Liver (tissue), 3 donors: ENCODE results near the gene SOD1.
A peak's percentile ranks its signal among the peaks of the same experiment; 100 is the strongest.

Experiments
- CTCF ChIP-seq: fragments of 150-350 bp; IDR thresholded peaks from 2 replicates; pipeline ENCODE4 v1.5.1; 2017; ENCODE audit warnings: improper control_type of control experiment, low read depth, low read length; ENCODE audit not compliant: missing input control
- EGR1 ChIP-seq, 2 donors: IDR thresholded peaks; 2 replicates each; pipeline ENCODE4 v1.6.1; 2016 to 2018; ENCODE audit warnings: antibody characterized with exemption in 2 of 2, low read depth in 2 of 2
- FOXA1 ChIP-seq: IDR thresholded peaks from 2 replicates; pipeline ENCODE4 v1.6.1; 2016; ENCODE audit warnings: antibody characterized with exemption
- GABPA ChIP-seq, 2 donors: IDR thresholded peaks in 1 of 2; conservative IDR thresholded peaks in 1 of 2; 2 replicates each; pipeline ENCODE4 v1.6.1; 2016; ENCODE audit warnings: antibody characterized with exemption in 2 of 2, mild to moderate bottlenecking in 1 of 2, moderate library complexity in 1 of 2
- MAX ChIP-seq: IDR thresholded peaks from 2 replicates; pipeline ENCODE4 v1.6.1; 2016; ENCODE audit warnings: antibody characterized with exemption
- RAD21 ChIP-seq, 2 donors: IDR thresholded peaks; 2 replicates each; pipeline ENCODE4 v1.6.1; 2016; ENCODE audit warnings: antibody characterized with exemption in 2 of 2, mild to moderate bottlenecking in 2 of 2
- REST ChIP-seq: IDR thresholded peaks from 2 replicates; pipeline ENCODE4 v1.6.1; 2016; ENCODE audit warnings: antibody characterized with exemption, mild to moderate bottlenecking
- RXRA ChIP-seq, 2 donors: IDR thresholded peaks; 2 replicates each; pipeline ENCODE4 v1.6.1; 2017 to 2018; ENCODE audit warnings: antibody characterized with exemption in 2 of 2, mild to moderate bottlenecking in 1 of 2
- SP1 ChIP-seq: IDR thresholded peaks from 2 replicates; pipeline ENCODE4 v1.6.1; 2018; ENCODE audit warnings: antibody characterized with exemption, mild to moderate bottlenecking
- TAF1 ChIP-seq: conservative IDR thresholded peaks from 2 replicates; pipeline ENCODE4 v1.6.1; 2016; ENCODE audit warnings: antibody characterized with exemption, mild to moderate bottlenecking
- YY1 ChIP-seq: IDR thresholded peaks from 2 replicates; pipeline ENCODE4 v1.6.1; 2016; ENCODE audit warnings: antibody characterized with exemption, mild to moderate bottlenecking
- ZBTB33 ChIP-seq: IDR thresholded peaks from 2 replicates; pipeline ENCODE4 v1.6.1; 2016; ENCODE audit warnings: antibody characterized with exemption
- donor health status: healthy.
- donor health status: healthy.

- peak; percentile 44 to 57 for TF ChIP-seq RAD21 (IDR thresholded peaks at IDR 0.05)
- no peak for TF ChIP-seq TAF1
- no peak for TF ChIP-seq CTCF
- peak in 1 of 2 donors; percentile 50 for TF ChIP-seq GABPA (IDR thresholded peaks at IDR 0.05 in 1 of 2, conservative IDR thresholded peaks at IDR 0.05 in 1 of 2)
- peak; percentile 79 for TF ChIP-seq MAX
- peak; percentile 93 for TF ChIP-seq ZBTB33
- TF ChIP-seq FOXA1: peak; percentile 67
- TF ChIP-seq RXRA (IDR thresholded peaks at IDR 0.05): peak; percentile 90 to 93
- peak; percentile 96 for TF ChIP-seq SP1
- TF ChIP-seq REST: peak; percentile 86
- peak; percentile 65 to 69 for TF ChIP-seq EGR1 (IDR thresholded peaks at IDR 0.05; ENCODE audit: low read depth in 2 of 2)
- TF ChIP-seq YY1: peak; percentile 73
Measured at GRCh38 chr21:31658053-31658452, 1.4 kb upstream of the SOD1 start.
